A549 (cell line): ENCODE measurements around the gene MAPK1IP1L. TPM values are rescaled to one million over a fixed set of nuclear protein-coding genes. Genes with fewer than 3 reads are reported as not detected.

Experiments
- ATAC-seq, 2 experiments: fragments of 200-7000 bp in 1 of 2; fragments of >200 bp in 1 of 2; cut with Nextera tagmentation in 1 of 2; cut with Tn5 transposase in 1 of 2; 3 replicates each; pipeline versions ENCODE4 v1.8.0 to v1.9.1; 2018 to 2020; ENCODE audit warnings: mild to moderate bottlenecking in 1 of 2, moderate library complexity in 1 of 2
- CTCF ChIA-PET: fragments of 300-600 bp; sonication (Branson Sonifier 250); formaldehyde crosslinking; extraction: SDS; loops from one replicate; lab custom pipeline; 2021; ENCODE audit warnings: antibody characterized with exemption, inconsistent platforms; lab: Yijun Ruan, JAX
- POLR2A ChIA-PET: fragments of 350-600 bp; formaldehyde crosslinking; extraction: SDS; loops from one replicate; lab custom pipeline; 2021; ENCODE audit warnings: antibody characterized with exemption, inconsistent platforms; lab: Yijun Ruan, JAX
- DNase-seq, 2 experiments: peaks; one replicate each; pipeline versions ENCODE4 v3.0.0 to v3.0.0-alpha.2; 2011 to 2016; ENCODE audit warnings: low read depth in 1 of 2, low spot score in 1 of 2
- FAIRE-seq: peaks from 2 replicates; lab custom pipeline; 2011; peaks lifted over from hg19 to GRCh38; lab: Jason Lieb, UNC
- H3K27ac ChIP-seq, 2 experiments: fragments of >200 bp; sonication (Bioruptor Twin); formaldehyde crosslinking; 3 replicates each; pipeline ENCODE4 v1.5.1; 2016 to 2017
- H3K4me1 ChIP-seq: fragments of >200 bp; sonication (Bioruptor Twin); formaldehyde crosslinking; 3 replicates; pipeline ENCODE4 v1.6.1; 2016
- H3K4me2 ChIP-seq: fragments of >200 bp; sonication (Bioruptor Twin); formaldehyde crosslinking; 3 replicates; pipeline ENCODE4 v1.6.1; 2016
- H3K4me3 ChIP-seq: fragments of >200 bp; sonication (Bioruptor Twin); formaldehyde crosslinking; 3 replicates; pipeline ENCODE4 v1.5.1; 2016
- H3K9me3 ChIP-seq: fragments of >200 bp; sonication (Bioruptor Twin); formaldehyde crosslinking; 3 replicates; pipeline ENCODE4 v1.6.1; 2016
- CBX2 ChIP-seq: fragments of 200-600 bp; sonication (generic); IDR thresholded peaks from 2 replicates; pipeline ENCODE4 v1.6.1; 2016; ENCODE audit warnings: low read depth, mild to moderate bottlenecking, borderline replicate concordance
- CBX8 ChIP-seq: fragments of 200-600 bp; sonication (generic); IDR thresholded peaks from 2 replicates; pipeline ENCODE4 v1.6.1; 2016
- CEBPB ChIP-seq, 2 experiments: fragments of >200 bp in 1 of 2; sonication (Bioruptor Twin) in 1 of 2; formaldehyde crosslinking in 1 of 2; IDR thresholded peaks; 2 replicates each; pipeline ENCODE4 v1.6.1; 2012 to 2016
- CHD2 ChIP-seq: fragments of 150-350 bp; IDR thresholded peaks from 2 replicates; pipeline ENCODE4 v1.6.1; 2014; ENCODE audit warnings: low read length; ENCODE audit not compliant: partially characterized antibody
- EHF ChIP-seq: fragments of 250-450 bp; sonication (Bioruptor Pico); IDR thresholded peaks from 2 replicates; pipeline ENCODE4 v1.5.0; 2020; ENCODE audit warnings: mild to moderate bottlenecking
- EHMT2 ChIP-seq: fragments of 200-600 bp; sonication (generic); IDR thresholded peaks from 2 replicates; pipeline ENCODE4 v1.6.1; 2016; ENCODE audit warnings: antibody characterized with exemption, low read depth, mild to moderate bottlenecking, moderate library complexity
- FOSL2 ChIP-seq, 2 experiments: fragments of 450-650 bp in 1 of 2; fragments of >200 bp in 1 of 2; sonication (Bioruptor Twin) in 1 of 2; formaldehyde crosslinking; IDR thresholded peaks; 2 replicates each; pipeline versions ENCODE4 v1.5.0 to v1.6.1; 2016 to 2020; ENCODE audit warnings: mild to moderate bottlenecking in 1 of 2, moderate library complexity in 1 of 2
- FOXS1 ChIP-seq: fragments of 250-450 bp; sonication (Bioruptor Pico); IDR thresholded peaks from 2 replicates; pipeline ENCODE4 v1.5.0; 2020; ENCODE audit warnings: mild to moderate bottlenecking, moderate library complexity
- HEYL ChIP-seq: fragments of 250-450 bp; sonication (Bioruptor Pico); IDR thresholded peaks from 2 replicates; pipeline ENCODE4 v1.8.0; 2021; ENCODE audit warnings: mild to moderate bottlenecking, moderate library complexity
- HOXA7 ChIP-seq: fragments of 250-450 bp; sonication (Bioruptor Pico); IDR thresholded peaks from 2 replicates; pipeline ENCODE4 v1.5.0; 2020; ENCODE audit warnings: mild to moderate bottlenecking, moderate library complexity
- HOXB13 ChIP-seq: fragments of 250-450 bp; sonication (Bioruptor Pico); IDR thresholded peaks from 2 replicates; pipeline ENCODE4 v1.5.0; 2020; ENCODE audit warnings: low read depth, mild to moderate bottlenecking, moderate library complexity
- HOXB5 ChIP-seq: fragments of 250-450 bp; sonication (Bioruptor Pico); IDR thresholded peaks from 2 replicates; pipeline ENCODE4 v1.5.0; 2020; ENCODE audit warnings: mild to moderate bottlenecking, moderate library complexity
- JUN ChIP-seq, 2 experiments: fragments of >200 bp; sonication (Bioruptor Twin); formaldehyde crosslinking; IDR thresholded peaks; 2 replicates in 1 of 2; 3 replicates in 1 of 2; pipeline ENCODE4 v1.6.1; 2016 to 2017
- JUNB ChIP-seq: fragments of >200 bp; sonication (Bioruptor Twin); formaldehyde crosslinking; IDR thresholded peaks from 2 replicates; pipeline ENCODE4 v1.6.1; 2016
- MAFK ChIP-seq: fragments of 450-650 bp; IDR thresholded peaks from 2 replicates; pipeline ENCODE4 v1.6.1; 2014; ENCODE audit not compliant: partially characterized antibody
- NFE2L2 ChIP-seq: fragments of 150-350 bp; conservative IDR thresholded peaks from 2 replicates; pipeline ENCODE4 v1.6.1; 2014; ENCODE audit warnings: low read length
- NPAS2 ChIP-seq: fragments of 250-450 bp; sonication (Bioruptor Pico); IDR thresholded peaks from 2 replicates; pipeline ENCODE4 v1.8.0; 2022; ENCODE audit warnings: mild to moderate bottlenecking, moderate library complexity, borderline replicate concordance
- POLR2A ChIP-seq: IDR thresholded peaks from 2 replicates; pipeline ENCODE4 v1.6.1; 2012; ENCODE audit warnings: mild to moderate bottlenecking, low read length
- RARB ChIP-seq: fragments of 250-450 bp; sonication (Bioruptor Pico); IDR thresholded peaks from 2 replicates; pipeline ENCODE4 v1.8.0; 2021; ENCODE audit warnings: mild to moderate bottlenecking, moderate library complexity
- RCOR1 ChIP-seq: fragments of 150-350 bp; IDR thresholded peaks from 2 replicates; pipeline ENCODE4 v1.6.1; 2014; ENCODE audit warnings: antibody characterized with exemption, low read length, low read depth
- SMC3 ChIP-seq: fragments of >200 bp; sonication (Bioruptor Twin); formaldehyde crosslinking; IDR thresholded peaks from 3 replicates; pipeline ENCODE4 v1.6.1; 2018; ENCODE audit warnings: inconsistent platforms
- ZC3H11A ChIP-seq: fragments of 450-650 bp; IDR thresholded peaks from 2 replicates; pipeline ENCODE4 v1.6.1; 2014; ENCODE audit warnings: antibody characterized with exemption, mild to moderate bottlenecking
- ZNF302 ChIP-seq: fragments of 250-450 bp; sonication (Bioruptor Pico); IDR thresholded peaks from 2 replicates; pipeline ENCODE4 v1.9.0; 2021; ENCODE audit warnings: inconsistent platforms, mild to moderate bottlenecking, moderate library complexity
- ZSCAN20 ChIP-seq: fragments of 250-450 bp; sonication (Bioruptor Pico); IDR thresholded peaks from 2 replicates; pipeline ENCODE4 v1.8.0; 2022; ENCODE audit warnings: mild to moderate bottlenecking, moderate library complexity
- WGBS: methylation state at CpG from one replicate; pipeline ENCODE4 v1.1.6; 2017; ENCODE audit errors: missing lambda C conversion rate; 5-methylcytosine and 5-hydroxymethylcytosine counted together
- polyA plus RNA-seq, 4 experiments: library from polyadenylated mRNA; depleted of rRNA in 3 of 4; stranded (reverse); fragments of >200 nt; fragmentation: RNase III in 1 of 4; extraction: RNeasy Plus Mini Kit Qiagen cat#74134 plus additional on column Dnase treatment in 1 of 4; gene quantifications; 2 replicates in 3 of 4; 3 replicates in 1 of 4; pipeline ENCODE4 v1.2.3, GENCODE V29; 2011 to 2017
- TF ChIP-seq, protein P1 (sequence below): fragments of 250-450 bp; sonication (Bioruptor Pico); IDR thresholded peaks from 2 replicates; pipeline ENCODE4 v1.5.0; 2021; ENCODE audit warnings: mild to moderate bottlenecking, moderate library complexity, borderline replicate concordance
- TF ChIP-seq, protein P2 (sequence below): fragments of 150-350 bp; IDR thresholded peaks from 2 replicates; pipeline ENCODE4 v1.6.1; 2014; ENCODE audit warnings: low read depth, mild to moderate bottlenecking, low read length
- TF ChIP-seq, protein P3 (sequence below): fragments of 250-450 bp; sonication (Bioruptor Pico); IDR thresholded peaks from 2 replicates; pipeline ENCODE4 v1.5.0; 2020; ENCODE audit warnings: low read depth, mild to moderate bottlenecking, moderate library complexity
- TF ChIP-seq, protein P4 (sequence below): IDR thresholded peaks from 2 replicates; pipeline ENCODE4 v1.6.1; 2012
- TF ChIP-seq, protein P5 (sequence below): fragments of >200 bp; sonication (Bioruptor Twin); formaldehyde crosslinking; IDR thresholded peaks from 3 replicates; pipeline ENCODE4 v1.6.1; 2016
- TF ChIP-seq, protein P6 (sequence below): IDR thresholded peaks from 2 replicates; pipeline ENCODE4 v1.6.1; 2012; ENCODE audit warnings: low read depth, borderline replicate concordance

MAPK1IP1L gene
- polyA plus RNA-seq, 2 of the 4 experiments (the other 2 are of a cell fraction), result 42.9 to 72.3 TPM

DNA sequence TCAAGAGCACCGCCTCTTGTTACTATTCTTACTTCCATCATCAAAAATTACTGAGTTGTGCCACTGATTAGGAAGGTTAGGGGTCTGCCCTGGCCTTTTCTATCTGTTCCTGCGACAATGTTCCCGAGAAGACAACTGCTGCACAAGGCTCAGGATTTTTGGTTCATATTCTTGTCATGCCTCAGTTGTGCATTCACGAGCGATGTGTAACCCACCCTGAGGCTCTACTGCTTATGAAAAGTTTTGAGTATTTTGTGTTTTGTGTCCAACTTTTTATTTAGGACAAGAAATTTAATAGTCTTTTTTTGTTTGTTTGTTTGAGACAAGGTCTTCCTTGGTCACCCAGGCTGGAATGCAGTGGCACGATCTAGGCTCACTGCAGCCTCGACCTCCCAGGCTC lies 54.5 kb downstream of the MAPK1IP1L start:
- CTCF ChIA-PET, result interaction anchor here (2.5 kb wide), 1 partner anchor 55 kb away, joined by 9 read pairs; no protein-coding TSS in a partner anchor
- Histone ChIP-seq H3K4me3 (no peak overlapping the region), H3K4me2 (no peak overlapping the region), H3K4me1 (peaks cover 41% of the 10 kb centered on the region), H3K27ac (peak overlapping the region in 1 of 2 experiments; percentile 1; a peak in 1 of 6 replicates), H3K9me3 (peaks cover 11% of the 10 kb centered on the region)
- no peak for FAIRE-seq
- ATAC-seq, result no peak
- POLR2A ChIA-PET, result no interaction called here
- no peak for DNase-seq
- TF ChIP-seq RARB, result no peak
- TF ChIP-seq, protein P1, sequence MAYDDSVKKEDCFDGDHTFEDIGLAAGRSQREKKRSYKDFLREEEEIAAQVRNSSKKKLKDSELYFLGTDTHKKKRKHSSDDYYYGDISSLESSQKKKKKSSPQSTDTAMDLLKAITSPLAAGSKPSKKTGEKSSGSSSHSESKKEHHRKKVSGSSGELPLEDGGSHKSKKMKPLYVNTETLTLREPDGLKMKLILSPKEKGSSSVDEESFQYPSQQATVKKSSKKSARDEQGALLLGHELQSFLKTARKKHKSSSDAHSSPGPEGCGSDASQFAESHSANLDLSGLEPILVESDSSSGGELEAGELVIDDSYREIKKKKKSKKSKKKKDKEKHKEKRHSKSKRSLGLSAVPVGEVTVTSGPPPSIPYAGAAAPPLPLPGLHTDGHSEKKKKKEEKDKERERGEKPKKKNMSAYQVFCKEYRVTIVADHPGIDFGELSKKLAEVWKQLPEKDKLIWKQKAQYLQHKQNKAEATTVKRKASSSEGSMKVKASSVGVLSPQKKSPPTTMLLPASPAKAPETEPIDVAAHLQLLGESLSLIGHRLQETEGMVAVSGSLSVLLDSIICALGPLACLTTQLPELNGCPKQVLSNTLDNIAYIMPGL (CRISPR knock-in tag), result no peak
- TF ChIP-seq HOXA7 (CRISPR knock-in tag), result no peak
- TF ChIP-seq ZSCAN20, result no peak
- TF ChIP-seq SMC3, result no peak
- TF ChIP-seq MAFK, result no peak
- no peak for TF ChIP-seq RCOR1
- no peak for TF ChIP-seq ZC3H11A
- TF ChIP-seq NFE2L2, result no peak
- no peak for TF ChIP-seq CEBPB (IDR thresholded peaks at IDR 0.05)
- TF ChIP-seq, protein P2, sequence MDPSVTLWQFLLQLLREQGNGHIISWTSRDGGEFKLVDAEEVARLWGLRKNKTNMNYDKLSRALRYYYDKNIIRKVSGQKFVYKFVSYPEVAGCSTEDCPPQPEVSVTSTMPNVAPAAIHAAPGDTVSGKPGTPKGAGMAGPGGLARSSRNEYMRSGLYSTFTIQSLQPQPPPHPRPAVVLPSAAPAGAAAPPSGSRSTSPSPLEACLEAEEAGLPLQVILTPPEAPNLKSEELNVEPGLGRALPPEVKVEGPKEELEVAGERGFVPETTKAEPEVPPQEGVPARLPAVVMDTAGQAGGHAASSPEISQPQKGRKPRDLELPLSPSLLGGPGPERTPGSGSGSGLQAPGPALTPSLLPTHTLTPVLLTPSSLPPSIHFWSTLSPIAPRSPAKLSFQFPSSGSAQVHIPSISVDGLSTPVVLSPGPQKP, result no peak
- TF ChIP-seq POLR2A, result no peak
- 94% methylated on average over 7 of the region's 7 CpGs for WGBS

DNA sequence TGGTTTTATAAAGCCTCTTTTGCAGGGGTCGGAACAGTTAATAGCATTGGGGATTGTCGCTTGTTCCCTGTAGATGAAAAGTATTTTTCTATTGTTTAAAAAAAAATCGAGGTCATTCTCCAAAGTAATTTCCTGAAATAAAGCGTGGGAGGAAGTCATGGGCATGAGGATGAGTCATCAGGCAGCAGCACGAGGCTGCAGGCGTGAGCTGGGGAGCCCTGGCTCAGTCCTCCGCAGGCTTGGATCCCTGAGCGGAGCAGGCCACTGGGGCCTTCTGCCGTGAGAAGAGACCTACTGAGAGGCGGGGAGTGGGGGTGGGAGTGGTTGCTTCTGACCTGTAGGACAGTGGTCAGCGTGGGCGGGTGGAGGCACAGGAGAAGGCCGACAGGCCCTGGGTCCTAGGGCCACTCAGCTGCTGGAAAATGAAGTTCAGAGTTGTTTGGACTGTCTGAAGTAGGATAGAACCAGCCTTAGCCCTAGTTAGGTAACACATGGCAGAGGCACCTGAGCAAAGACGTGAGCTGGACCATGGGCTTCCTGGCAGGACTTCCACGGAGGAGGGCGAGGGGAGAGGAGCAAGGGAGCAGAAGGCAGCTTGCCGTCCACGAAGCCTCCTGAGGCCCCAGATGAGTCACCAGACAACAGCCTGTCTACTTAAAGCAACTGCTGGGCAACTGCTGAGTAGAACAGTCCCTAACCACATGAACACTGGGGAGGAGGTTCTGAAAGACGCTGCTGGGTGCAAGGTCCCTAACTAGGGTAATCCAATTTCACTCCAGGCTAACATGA lies 56.5 kb downstream of the MAPK1IP1L start:
- peak; percentile 71 to 82 for DNase-seq
- POLR2A ChIA-PET, result interaction anchor here (1.2 to 1.7 kb wide), 2 partner anchors 21 to 57 kb away, joined by 4 to 20 read pairs; partner anchors contain the start of genes LGALS3 and MAPK1IP1L
- 47% methylated on average over 19 of the region's 19 CpGs for WGBS
- Histone ChIP-seq H3K4me2 (peak overlapping the region; percentile 40), H3K4me3 (no peak overlapping the region), H3K27ac (peak overlapping the region; percentile 79 to 87), H3K4me1 (peaks cover 24% of the 10 kb centered on the region), H3K9me3 (peaks cover 11% of the 10 kb centered on the region)
- TF ChIP-seq EHMT2, result no peak
- TF ChIP-seq, protein P3, sequence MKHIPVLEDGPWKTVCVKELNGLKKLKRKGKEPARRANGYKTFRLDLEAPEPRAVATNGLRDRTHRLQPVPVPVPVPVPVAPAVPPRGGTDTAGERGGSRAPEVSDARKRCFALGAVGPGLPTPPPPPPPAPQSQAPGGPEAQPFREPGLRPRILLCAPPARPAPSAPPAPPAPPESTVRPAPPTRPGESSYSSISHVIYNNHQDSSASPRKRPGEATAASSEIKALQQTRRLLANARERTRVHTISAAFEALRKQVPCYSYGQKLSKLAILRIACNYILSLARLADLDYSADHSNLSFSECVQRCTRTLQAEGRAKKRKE (CRISPR knock-in tag), result peak; percentile 30; the same call in 1 of the 2 replicates
- TF ChIP-seq, protein P4, sequence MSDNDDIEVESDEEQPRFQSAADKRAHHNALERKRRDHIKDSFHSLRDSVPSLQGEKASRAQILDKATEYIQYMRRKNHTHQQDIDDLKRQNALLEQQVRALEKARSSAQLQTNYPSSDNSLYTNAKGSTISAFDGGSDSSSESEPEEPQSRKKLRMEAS, result peak; percentile 99
- peak; percentile 58; the same call in 1 of the 2 replicates for TF ChIP-seq HEYL (CRISPR knock-in tag)
- TF ChIP-seq, protein P5, sequence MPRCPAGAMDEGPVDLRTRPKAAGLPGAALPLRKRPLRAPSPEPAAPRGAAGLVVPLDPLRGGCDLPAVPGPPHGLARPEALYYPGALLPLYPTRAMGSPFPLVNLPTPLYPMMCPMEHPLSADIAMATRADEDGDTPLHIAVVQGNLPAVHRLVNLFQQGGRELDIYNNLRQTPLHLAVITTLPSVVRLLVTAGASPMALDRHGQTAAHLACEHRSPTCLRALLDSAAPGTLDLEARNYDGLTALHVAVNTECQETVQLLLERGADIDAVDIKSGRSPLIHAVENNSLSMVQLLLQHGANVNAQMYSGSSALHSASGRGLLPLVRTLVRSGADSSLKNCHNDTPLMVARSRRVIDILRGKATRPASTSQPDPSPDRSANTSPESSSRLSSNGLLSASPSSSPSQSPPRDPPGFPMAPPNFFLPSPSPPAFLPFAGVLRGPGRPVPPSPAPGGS, result no peak
- no peak for TF ChIP-seq SMC3
- peak; percentile 92 for TF ChIP-seq HOXB5 (CRISPR knock-in tag)
- TF ChIP-seq MAFK, result no peak
- TF ChIP-seq CHD2, result no peak
- TF ChIP-seq HOXB13 (CRISPR knock-in tag), result peak; percentile 53; the same call in 1 of the 2 replicates
- TF ChIP-seq FOSL2 (IDR thresholded peaks at IDR 0.05), result peak; percentile 72
- TF ChIP-seq FOSL2 (CRISPR knock-in tag; IDR thresholded peaks at IDR 0.05), result peak; percentile 98
- peak; percentile 92 for TF ChIP-seq NPAS2 (CRISPR knock-in tag)
- TF ChIP-seq EHF (CRISPR knock-in tag), result peak; percentile 86
- TF ChIP-seq FOXS1 (CRISPR knock-in tag), result peak; percentile 72; the same call in 1 of the 2 replicates
- TF ChIP-seq ZSCAN20, result peak; percentile 80
- TF ChIP-seq JUNB, result 0 out of 2 replicates have a peak, but pooled peaks have one; percentile 20
- TF ChIP-seq ZNF302 (CRISPR knock-in tag), result peak; percentile 94
- TF ChIP-seq CBX8, result no peak
- TF ChIP-seq, protein P6, sequence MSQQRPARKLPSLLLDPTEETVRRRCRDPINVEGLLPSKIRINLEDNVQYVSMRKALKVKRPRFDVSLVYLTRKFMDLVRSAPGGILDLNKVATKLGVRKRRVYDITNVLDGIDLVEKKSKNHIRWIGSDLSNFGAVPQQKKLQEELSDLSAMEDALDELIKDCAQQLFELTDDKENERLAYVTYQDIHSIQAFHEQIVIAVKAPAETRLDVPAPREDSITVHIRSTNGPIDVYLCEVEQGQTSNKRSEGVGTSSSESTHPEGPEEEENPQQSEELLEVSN, result peak; percentile 97
- no peak for TF ChIP-seq CBX2
- 0 out of 5 replicates have a peak, but pooled peaks of 1 of the 2 experiments have one; percentile 35 for TF ChIP-seq JUN (IDR thresholded peaks at IDR 0.05)
- CTCF ChIA-PET, result interaction anchor here (0.6 to 2.5 kb wide), 2 partner anchors 24 to 53 kb away, joined by 3 to 9 read pairs; no protein-coding TSS in a partner anchor
- no peak for FAIRE-seq
- peak; percentile 75 to 76 for ATAC-seq
